ENCODE data around the gene SOD1.
"Not testable (repeated sequence)": the region's sequence is repeated elsewhere in the genome, so short reads cannot be mapped to it uniquely, and the experiment has no call there.

The SOD1 gene

DNA sequence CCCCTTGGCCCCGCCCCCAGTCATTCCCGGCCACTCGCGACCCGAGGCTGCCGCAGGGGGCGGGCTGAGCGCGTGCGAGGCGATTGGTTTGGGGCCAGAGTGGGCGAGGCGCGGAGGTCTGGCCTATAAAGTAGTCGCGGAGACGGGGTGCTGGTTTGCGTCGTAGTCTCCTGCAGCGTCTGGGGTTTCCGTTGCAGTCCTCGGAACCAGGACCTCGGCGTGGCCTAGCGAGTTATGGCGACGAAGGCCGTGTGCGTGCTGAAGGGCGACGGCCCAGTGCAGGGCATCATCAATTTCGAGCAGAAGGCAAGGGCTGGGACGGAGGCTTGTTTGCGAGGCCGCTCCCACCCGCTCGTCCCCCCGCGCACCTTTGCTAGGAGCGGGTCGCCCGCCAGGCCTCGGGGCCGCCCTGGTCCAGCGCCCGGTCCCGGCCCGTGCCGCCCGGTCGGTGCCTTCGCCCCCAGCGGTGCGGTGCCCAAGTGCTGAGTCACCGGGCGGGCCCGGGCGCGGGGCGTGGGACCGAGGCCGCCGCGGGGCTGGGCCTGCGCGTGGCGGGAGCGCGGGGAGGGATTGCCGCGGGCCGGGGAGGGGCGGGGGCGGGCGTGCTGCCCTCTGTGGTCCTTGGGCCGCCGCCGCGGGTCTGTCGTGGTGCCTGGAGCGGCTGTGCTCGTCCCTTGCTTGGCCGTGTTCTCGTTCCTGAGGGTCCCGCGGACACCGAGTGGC lies at the start of gene SOD1:
TSS of gene SOD1 (plus strand) at position 158 of the 723 bp plus-strand sequence. CDS start at position 235, 77 bp downstream.
- DNase-seq, result peak; percentile 97

DNA sequence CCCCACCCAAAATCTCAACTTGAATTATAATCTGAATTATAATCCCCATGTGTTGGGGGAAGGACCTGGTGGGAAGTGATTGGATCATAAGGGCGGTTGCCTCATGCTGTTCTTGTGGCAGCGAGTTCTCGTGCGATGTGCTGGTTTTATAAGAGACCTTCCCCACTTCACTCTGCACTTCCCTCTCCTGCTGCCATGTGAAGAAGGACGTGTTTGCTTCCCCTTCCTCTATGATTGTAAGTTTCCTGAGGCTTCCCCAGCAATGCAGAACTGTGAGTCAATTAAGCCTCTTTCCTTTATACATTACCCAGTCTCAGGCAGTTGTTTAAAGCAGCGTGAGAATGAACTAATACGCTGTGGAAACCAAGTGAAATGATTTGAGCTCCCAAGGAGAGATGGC lies 48.0 kb upstream of the SOD1 start:
- no peak for DNase-seq

DNA sequence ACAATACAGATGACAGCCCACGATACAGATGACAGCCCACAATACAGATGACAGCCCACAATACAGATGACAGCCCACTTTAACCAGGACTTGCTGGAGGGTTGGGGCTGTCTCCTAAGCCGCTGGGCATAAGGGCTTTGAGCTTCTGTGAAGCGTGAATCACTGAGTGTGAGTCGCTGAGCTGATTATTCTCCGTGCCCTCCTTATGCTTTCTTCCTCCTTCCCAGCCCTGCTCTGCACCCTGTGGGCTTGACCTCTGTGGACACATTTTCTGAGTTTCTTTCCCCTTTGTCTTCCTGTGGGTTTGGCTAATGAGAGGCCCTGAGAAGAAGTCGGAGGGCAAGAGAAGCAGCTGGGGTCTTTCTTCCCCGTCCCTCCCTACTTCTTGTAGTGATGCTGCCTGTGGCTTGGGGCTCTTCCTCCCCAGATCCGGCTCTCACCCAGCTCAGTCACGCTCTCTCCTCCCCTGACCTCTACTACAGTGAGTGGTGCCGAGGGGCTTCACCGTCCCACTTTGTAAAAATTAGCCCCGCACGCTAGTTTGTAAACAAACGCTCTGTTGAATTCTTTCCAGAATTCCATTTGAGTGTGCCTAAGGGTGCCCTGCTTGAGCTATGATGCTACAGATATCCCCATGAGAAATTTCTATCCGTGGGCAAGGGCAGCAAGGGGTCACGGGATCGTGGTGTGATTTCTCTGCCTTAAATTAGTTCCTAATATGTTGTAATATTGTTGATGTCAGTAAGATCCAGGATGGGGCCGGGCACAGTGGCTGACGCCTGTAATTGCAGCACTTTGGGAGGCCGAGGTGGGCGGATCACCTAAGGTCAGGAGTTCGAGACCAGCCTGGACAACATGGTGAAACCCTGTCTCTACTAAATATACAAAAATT lies 46.4 kb upstream of the SOD1 start:
- DNase-seq, result no peak

DNA sequence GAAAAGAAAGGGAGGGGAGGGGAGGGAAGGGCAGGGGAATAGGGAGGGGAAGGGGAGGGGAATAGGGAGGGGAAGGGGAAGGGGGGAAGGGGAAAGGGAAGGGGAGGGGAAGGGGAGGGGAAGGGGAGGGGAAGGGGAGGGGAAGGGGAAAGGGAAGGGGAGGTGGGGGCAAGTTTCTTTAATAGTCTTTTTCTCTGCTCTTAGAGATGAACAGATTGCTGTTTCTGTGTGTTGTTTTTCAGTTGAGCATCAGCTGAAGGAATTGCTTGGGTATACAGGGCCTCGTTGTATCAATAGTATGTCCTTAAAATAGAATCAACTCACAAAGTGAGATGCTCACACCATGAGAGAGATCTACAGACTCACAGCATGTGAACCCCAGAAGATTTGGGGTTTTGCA lies 44.8 kb upstream of the SOD1 start:
- DNase-seq, result no peak

DNA sequence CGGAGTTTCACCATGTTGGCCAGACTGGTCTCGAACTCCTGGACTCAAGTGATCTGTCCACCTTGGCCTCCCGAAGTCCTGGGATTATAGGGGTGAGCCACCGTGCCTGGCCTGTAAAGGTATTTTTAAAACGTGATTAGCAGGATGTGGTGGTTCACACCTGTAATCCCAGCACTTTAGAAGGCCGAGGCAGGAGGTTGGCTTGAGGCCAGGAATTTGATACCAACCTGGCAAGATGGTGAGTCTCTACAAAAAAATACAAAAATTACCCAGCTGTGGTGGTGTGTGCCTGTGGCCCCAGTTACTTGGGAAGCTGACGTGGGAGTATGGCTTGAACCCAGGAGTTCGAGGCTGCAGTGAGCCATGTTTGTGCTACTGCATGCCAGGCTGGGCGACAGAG lies 43.3 kb upstream of the SOD1 start:
- no peak for DNase-seq

DNA sequence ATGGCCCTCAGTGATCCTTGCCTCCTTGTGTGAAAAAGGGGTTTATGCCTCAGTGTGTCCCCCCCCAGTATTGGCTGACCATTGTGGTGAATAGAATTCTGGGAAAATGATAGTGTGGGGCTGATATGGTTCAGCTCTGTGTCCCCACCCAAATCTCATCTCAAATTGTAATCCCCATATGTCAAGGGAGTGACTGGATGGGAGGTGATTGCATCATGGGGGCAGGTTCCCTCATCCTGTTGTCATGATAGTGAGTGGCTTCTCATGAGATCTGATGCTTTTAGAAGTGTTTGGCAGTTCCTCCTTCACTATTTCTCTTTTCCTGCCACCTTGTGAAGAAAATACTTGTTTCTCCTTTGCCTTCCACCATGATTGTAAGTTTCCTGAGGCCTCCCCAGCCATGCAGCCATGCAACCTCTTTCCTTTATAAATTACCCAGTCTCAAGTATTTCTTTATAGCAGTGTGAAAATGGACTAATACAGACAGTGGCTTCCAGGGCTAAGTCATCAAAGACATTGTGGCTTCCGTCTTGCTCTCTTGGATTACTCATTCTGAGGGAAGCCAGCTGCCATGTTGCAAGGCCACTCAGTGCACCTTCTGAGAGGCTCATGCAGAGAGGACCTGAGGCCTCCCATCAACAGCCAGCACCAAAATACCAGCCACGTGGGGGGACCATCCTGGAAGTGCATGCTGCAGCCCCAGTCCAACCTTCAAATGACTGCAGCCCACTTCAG lies 40.6 kb upstream of the SOD1 start:
- peak; percentile 33 for DNase-seq

DNA sequence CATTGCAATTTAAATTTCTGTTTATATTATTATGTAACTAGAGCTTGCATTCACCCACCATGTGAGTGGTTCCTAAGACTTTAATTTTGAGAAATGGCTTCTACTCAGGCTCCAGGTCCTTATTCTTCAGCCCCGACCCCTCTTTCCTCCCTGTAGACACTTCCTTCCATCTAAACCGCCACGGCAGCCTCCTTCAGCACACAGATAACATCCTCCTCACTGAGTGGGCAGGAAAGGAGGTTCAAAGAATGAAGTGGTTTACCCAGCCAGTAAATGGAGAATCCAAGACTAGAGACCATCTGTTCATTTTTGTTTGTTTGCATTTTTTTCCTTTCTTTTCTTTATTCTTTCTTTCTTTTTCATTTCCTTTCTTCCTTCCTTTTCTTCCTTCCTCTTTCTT lies 37.1 kb upstream of the SOD1 start:
- DNase-seq, result no peak

DNA sequence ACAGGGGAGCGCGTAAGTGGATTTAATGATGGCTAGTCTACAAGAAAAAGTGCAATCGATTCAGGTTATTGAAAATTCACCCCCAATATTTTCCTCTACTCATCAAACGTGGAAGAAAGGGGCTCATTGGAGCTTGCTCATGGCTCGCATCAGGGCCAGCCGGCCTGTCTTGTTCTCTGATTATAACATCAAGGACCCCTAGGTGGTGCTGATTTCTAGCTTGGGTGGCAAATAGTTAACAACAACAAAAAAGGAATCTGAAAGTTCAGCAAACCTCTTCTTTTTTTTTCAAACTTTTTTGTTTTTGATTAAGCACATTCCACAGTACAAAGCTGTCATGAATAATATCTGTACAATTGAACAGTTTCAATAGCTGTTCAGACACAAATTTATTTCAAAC lies 35.8 kb upstream of the SOD1 start:
- no peak for DNase-seq

DNA sequence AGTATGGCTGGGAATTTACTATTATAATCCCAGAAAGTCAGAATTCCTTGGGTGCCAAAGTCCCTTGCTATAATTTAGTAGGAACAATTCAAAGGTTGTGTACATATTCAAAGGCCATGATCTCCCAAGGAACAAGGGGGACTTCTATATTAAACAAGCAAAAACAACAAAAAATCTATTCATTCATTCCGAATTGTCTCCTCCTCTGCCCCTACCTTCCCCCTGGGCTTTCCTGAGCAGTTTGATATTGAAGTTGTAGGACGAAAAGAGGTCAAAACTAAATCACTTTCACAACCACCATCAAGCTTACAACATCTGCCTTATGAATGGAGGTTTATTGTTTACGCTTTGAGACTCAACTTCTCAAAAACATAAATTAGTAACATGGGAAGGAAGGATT lies 35.3 kb upstream of the SOD1 start:
- no peak for DNase-seq

GRCh38 chr21:31624961-31625491 lies 34.5 kb upstream of the SOD1 start:
- DNase-seq, result no peak

- no peak for DNase-seq
Observed at GRCh38 chr21:31629972-31630711, 29.4 kb upstream of the SOD1 start.

DNA sequence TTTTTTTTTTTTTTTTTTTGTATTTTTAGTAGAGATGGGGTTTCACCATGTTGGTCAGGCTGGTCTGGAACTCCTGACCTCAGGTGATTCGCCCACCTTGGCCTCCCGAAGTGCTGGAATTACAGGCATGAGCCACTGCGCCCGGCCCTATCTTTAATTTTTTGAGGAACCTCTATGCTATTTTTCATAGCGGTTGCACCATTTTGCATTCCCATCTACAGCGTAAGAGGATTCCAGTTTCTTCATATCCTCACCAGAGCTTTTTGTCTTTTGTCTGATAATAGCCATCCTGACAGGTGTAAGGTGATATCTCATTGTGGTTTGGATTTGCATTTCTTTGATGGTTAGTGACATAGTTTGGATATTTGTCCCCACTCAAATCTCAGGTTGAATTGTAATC lies 27.6 kb upstream of the SOD1 start:
- DNase-seq, result not testable (repeated sequence)

GRCh38 chr21:31634993-31635392 lies 24.5 kb upstream of the SOD1 start:
- DNase-seq, result no peak

DNA sequence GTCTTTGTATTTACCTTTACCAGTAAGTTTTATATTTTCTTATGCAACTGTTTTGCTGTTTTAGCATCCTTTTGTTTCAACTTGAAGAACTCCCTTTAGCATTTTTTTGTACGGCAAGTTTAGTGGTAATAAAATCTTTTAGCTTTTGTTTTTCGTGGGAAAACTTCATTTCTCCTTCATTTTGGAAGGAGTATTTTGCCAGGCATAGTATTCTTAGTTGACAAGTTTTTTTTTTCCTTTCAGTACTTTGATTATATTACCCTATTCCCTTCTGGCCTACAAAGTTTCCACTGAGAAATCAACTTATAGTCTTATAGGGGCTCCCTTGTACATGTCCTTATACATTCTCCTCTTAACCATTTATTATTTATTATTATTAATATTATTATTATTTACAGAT lies 22.6 kb upstream of the SOD1 start:
- DNase-seq, result no peak

- DNase-seq, result no peak
Observed at GRCh38 chr21:31641416-31641922, 18.0 kb upstream of the SOD1 start.

GRCh38 chr21:31644643-31645042 lies 14.8 kb upstream of the SOD1 start:
- no peak for DNase-seq

- no peak for DNase-seq
Observed at GRCh38 chr21:31647650-31648049, 11.8 kb upstream of the SOD1 start.

DNA sequence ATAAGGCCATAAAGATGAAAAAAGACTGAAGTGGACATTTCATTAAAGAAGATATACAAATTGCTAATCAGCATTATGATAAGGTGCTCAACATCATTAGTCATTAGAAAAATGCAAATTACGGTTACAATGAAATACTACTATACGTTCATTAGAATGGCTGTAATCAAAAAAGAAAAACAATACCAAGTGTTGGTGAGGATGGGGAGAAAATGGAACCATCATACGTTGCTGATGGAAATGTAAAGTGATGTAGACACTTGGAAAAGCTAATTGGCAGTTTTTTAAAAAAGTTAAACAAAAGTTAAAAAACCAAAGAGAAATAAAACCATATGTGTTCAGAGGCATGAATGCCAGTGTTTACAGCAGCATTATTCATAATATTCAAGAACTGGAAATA lies 8.6 kb upstream of the SOD1 start:
- no peak for DNase-seq

DNA sequence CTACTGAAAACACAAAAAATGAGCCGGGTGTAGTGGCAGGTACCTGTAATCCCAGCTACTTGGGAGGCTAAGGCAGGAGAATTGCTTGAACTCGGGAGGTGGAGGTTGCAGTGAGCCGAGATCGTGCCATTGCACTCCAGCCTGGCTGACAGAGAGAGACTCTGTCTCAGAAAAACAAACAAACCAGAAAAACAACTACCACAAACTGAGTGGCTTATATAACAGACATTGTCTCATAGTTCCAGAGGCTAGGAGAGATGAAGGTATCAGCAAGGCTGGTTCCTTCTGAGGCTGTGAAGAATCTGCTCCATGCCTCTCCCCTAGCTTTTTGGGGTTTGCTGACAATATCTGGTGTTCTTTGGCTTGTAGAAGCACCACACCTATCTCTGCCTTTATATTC lies 8.0 kb upstream of the SOD1 start:
- DNase-seq, result not testable (repeated sequence)

GRCh38 chr21:31654340-31654739 lies 5.2 kb upstream of the SOD1 start:
- no peak for DNase-seq

GRCh38 chr21:31654821-31655580 lies 4.5 kb upstream of the SOD1 start:
- not testable (repeated sequence) for DNase-seq
